ENCODE measurements around the gene FKRP.
"Not testable (repeated sequence)": the region's sequence is repeated elsewhere in the genome, so short reads cannot be mapped to it uniquely, and the experiment has no call there.

FKRP gene, protein sequence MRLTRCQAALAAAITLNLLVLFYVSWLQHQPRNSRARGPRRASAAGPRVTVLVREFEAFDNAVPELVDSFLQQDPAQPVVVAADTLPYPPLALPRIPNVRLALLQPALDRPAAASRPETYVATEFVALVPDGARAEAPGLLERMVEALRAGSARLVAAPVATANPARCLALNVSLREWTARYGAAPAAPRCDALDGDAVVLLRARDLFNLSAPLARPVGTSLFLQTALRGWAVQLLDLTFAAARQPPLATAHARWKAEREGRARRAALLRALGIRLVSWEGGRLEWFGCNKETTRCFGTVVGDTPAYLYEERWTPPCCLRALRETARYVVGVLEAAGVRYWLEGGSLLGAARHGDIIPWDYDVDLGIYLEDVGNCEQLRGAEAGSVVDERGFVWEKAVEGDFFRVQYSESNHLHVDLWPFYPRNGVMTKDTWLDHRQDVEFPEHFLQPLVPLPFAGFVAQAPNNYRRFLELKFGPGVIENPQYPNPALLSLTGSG

DNA sequence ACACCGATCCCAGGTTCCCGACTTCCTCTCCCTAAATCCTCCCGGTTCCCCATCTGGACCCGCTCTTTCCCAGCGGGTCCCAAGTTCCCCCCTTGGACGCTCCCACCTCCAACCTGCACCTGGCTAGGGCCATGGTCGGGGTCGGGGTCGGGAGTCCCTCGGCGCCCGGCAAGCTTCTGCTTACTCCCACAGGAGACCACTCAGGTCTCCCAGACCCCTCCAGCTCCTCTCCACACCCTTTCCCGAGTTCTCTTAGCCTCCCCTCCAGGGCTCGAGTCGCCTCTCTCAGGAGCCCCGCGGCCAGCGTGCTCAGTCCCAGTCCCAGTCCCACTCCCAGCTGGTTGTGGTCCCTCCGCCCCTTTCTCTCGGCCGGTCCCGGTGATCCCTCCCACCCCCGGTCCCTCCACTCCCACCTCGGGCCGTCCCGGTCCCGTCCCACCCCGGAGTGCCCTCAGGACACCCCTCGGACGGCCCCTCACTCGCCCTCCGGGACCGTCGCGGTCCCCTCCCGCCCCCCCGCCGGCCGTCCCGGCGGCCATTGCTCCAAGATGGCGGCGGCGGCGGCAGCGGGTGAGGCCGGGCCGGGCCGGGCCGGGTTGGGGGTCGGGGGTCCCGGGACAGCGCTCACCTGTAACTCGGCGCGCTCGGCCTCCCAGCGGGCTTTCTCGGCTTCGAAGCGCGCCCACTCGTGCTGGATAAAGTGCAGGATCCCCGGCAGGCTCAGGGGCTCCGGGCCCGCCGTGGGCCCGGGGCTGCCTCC, at the start of gene FKRP:
Gene FKRP, plus strand, starts transcription at position 537 of the 760 bp plus-strand sequence. CDS start 9,394 bp downstream, outside the sequence.
- intact Hi-C loops (cut with DNase I) = loop anchor here (5.0 kb wide), 1 partner anchor 143 kb away; the partner anchor contains the start of gene CALM3
- DNase-seq = peak in 15 of 42 donors; percentile 40 to 72 (median 53)

DNA sequence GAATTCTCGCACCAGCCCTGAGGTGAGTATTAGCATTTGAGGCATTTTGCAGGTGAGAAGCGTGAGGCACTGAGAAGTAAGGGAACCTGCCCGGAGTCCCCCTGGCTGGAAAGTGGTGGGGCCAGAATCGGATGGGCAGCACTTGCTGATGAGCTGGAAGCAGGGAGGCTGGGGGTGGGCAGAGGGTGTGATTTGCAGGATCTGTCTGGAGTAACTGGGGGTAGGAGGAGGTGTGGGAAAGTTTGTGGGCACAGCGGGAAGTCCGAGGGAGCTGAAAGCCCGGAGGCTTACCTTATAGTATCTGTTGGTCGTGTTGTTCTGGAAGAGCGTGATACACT, 49.0 kb upstream of the FKRP start:
- intact Hi-C loops (cut with DNase I) = no loop called here
- DNase-seq = no peak

DNA sequence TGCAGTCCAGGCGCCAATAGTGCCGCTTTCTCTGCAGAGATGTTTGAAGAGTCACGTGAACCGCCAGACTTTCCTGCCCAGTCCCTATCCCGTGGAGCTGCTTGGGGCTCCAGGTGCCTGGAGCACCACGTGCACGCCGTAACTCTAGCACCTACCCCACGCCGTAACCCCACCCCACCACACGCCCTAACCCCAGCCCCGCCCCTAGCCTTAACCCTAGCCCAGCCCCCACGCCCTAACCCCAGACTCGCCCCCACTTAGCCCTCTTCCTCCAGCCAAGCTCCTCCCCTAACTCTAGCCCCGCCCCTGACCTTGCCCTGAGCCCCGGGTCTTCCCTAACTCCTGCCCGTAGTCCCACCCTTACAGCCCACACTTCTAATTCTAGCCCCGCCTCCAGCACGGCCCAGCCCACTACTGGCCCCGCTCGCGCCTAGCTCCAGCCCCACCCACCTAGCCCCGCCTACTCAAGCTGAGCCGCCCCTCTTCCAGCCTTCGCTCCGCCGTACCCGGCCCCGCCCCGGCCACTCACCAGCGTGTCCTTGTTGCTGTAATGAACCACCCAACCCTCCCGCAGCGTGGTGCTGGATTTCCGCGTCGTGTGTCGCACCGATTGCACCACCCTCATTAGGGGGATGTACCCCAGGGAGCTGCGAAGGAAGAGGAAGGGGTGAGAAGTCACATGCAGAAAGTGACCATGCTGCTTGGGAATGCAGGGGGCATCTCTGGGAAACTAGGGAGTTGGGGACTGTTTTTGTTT, 48.5 kb upstream of the FKRP start:
- peak in 40 of 42 donors; percentile 24 to 80 (median 60) for DNase-seq

DNA sequence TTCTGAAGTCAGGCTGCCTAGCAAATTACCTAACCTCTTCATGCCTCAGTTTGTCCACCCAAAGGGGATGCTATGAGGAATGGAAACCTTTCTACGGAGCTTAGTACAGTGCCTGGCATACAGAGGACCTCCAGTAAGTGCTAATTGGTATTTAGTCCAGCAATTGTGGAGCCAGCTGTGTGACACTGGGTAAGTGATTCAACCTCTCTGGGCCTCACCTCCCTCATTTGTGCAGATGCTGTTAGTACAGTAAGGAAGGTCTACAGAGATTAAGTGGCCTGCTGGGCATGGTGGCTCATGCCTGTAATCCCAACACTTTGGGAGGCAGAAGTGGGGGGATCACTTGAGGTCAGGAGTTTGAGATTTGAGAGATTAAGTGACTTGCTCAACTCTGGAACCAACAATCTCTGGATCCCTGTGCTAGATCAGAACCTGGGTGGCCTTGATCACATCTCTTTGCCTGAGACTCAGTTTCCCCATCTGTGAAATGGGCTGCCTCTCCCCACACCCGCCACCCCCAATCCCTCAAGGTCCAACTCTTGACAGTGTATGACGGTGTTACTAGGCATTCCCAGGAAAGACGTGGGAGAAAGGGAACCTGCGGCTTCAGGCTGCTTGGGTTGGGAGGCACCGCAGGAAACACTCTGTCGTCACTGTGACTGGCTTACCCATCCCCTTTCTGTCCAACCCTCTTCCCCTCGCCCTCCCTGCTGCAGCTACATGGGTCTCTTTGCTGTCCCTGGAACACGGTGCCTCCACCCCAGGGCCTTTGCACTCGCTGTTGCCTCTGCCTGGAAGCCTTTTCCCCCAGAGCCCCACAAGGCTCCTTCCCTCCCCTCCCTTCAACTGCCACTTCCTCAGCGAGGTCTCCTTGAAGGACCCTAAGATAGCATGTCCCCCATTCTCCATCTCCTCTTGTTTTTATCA, 47.2 kb upstream of the FKRP start:
- intact Hi-C loops (cut with DNase I) = no loop called here
- no peak for DNase-seq

More for the DNA sequence above, 48.5 kb upstream of the FKRP start:
- intact Hi-C loops (cut with DNase I) = no loop called here

DNA sequence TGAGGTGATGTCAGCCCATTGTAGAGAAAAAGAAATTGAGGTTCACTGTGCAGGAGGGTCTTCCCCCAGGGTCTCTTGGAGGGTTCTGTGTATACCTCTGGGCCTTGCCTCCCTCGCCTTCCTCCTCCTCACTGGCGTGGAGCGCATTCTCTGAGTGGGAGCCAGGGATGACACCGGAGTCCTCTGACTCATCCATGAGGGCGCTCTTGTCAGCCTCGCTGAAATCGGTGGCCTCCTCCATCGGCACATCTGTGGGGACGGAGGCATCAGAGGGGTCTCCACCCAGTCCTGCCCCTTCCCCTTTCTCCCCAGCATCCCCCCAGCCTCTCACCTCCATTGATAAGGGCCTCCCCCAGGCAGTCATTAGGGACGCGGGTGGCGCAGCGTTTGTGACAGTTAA, 45.2 kb upstream of the FKRP start:
- DNase-seq = peak in 40 of 42 donors; percentile 19 to 87 (median 60)
- intact Hi-C loops (cut with DNase I) = loop anchor here (5.0 kb wide), 1 partner anchor 33 kb away; no protein-coding TSS in a partner anchor

DNA sequence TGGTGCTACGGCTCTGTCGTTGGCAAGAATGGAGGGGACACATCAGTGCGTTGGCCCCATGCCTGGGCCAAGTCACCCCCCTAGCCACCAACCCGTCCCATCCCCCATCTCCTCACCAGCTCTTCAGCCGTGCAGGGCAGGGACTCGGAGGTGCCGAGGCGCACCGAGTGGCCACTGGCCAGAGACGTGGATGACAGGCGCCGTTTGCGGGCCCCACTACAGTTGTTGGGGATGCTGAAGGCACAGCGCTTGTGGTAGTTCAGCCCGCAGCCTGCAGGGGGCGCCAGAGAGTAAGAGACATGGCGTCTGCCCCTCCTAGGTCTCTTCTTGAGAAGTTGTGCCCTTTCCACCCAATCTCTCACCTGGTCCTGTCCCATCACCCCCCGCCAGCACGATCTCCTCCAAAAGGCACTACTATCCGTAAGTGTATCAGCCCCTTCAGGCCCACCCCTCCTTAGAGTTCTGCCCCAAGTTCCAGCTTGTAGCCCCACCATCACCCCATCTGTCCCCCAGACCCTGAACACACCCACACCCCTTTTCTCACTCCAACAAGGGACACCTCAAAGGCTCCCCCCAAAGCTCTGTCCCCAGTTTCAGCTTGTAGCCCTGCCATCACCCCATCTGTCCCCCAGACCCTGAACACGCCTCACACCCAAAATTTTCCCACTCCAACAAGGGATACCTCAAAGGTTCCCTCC, 41.3 kb upstream of the FKRP start:
- peak in 38 of 42 donors; percentile 46 to 89 (median 72) for DNase-seq
- intact Hi-C loops (cut with DNase I) = loop anchor here (5.0 kb wide), 1 partner anchor 37 kb away; no protein-coding TSS in a partner anchor

DNA sequence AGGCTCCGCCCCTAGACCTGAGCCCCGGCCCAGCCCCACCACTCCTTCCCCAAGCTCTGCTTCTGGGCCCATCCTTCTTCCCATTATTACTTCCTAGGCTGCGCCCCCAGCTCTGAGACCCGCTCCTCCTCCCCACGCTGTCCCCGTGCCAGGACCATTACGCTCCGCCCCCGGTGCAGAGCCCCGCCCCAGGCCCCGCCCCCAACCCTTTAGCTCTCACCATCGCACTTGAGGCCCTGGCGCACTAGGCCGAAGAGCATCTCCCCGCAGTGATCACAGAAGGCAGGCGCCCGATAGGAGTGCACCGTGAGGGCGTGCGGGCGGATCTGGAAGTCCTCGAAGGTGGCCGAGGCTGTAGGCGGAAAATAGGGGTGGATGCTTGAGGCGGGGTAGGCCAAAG, 35.2 kb upstream of the FKRP start:
- DNase-seq = no peak
- intact Hi-C loops (cut with DNase I) = no loop called here

DNA sequence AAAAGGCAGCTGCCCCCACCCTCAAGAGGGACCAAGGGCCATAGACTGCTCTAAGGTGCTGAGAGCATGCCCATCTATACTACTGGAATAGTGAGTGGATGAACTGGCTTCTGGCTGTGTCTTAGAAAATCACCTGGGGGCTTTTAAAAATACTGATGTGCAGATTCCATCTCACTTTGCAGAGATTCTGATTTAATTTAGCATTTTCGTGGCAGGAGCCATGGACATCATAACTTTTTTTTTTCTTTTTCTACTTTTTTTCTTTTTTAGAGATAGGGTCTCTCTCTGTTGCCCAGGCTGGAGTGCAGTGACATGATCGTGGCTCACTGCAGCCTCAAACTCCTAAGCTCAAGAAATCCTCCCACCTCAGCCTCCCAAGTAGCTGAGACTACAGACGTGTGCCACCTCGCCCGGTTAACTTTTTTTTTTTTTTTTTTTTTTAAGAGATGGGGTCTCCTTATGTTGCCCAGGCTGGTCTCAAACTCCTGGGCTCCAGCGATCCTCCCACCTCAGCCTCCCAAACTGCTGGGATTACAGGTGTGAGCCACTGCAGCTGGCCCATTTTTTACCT, 33.0 kb upstream of the FKRP start:
- DNase-seq; intact Hi-C loops (cut with DNase I): not testable (repeated sequence)

DNA sequence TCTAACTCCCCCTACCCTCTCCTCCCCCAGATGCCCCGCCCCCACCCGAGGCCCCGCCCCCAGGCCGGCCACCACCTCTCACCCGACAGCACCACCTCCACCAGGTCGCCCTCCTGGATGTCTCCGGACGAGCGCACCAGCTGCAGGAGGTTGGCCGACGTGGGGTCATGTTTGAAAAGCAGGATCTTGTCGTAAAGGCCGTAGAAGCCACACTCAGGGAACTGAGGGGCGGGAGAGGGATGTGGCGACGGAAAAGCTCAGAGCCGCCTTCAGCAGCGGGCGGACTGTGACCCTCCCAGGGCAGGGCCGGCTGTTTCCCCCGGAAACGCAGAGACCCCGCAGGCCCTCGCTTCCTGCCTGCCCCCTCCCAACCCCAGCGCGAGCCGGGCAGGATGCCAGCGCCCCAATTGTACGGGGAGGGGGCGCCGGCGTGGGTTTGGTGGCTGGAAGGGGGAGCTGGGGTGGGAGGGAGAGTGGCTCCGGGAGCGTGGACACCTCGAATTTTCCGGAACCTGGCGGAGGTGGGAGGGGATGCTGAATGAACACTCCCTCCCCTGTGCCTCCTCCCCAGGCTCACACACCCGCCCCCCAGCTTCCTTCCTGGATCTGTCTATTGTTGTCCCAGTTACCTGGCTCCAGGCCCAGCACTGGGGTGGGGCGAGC, 31.9 kb upstream of the FKRP start:
- DNase-seq = peak; percentile 55 to 93 (median 81)
- intact Hi-C loops (cut with DNase I) = no loop called here

DNA sequence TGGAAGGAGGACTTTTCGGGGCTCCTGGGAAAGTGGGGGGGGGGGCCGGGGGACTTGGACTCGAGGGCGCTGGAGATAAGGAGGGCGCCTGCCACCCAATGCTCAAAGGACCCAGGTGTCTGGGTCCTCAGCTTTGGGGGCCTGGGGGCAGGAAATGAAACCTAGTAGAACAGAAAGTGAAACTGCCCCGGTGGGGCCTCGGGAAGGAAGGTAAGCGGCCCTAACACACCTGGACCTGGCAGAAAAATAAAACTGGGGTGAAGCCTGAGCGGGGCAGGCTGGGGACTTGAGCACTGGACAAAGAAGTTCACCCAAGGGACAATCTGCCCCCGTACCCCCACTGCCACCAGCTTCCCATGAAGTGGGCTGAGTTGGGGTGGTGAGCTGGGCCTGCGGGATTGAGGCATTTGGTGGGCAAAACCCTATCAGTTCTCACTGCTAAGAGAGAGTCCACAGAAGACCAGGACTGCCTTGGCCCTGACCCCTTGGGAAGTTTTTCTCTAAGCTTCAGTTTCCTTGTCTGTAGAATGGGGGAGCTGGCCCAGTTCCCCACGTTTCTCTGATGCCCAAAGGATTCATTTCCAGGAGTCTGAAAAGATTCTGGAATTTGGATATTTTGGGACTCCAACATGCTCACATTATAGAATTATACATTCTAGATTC, 31.3 kb upstream of the FKRP start:
- intact Hi-C loops (cut with DNase I) = no loop called here
- DNase-seq = no peak

DNA sequence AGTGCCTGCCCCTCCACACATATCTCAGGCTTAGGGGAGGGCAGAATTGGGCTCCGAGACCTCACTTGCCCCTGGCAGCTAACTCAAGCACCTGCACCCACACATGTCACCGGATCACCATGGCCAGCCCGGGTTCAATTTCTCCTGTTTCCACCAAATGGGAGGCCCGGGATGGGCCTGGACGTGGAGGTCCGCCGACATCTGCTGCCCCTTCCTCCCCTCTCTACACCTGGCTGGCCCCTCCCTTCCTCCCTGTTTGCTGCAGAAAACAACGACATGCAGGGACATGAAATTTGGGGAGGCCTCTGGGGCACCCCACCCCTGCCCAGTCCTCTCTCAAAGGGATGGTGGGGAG, 30.3 kb upstream of the FKRP start:
- peak in 1 of 42 donors; percentile 41 for DNase-seq
- intact Hi-C loops (cut with DNase I) = no loop called here

DNA sequence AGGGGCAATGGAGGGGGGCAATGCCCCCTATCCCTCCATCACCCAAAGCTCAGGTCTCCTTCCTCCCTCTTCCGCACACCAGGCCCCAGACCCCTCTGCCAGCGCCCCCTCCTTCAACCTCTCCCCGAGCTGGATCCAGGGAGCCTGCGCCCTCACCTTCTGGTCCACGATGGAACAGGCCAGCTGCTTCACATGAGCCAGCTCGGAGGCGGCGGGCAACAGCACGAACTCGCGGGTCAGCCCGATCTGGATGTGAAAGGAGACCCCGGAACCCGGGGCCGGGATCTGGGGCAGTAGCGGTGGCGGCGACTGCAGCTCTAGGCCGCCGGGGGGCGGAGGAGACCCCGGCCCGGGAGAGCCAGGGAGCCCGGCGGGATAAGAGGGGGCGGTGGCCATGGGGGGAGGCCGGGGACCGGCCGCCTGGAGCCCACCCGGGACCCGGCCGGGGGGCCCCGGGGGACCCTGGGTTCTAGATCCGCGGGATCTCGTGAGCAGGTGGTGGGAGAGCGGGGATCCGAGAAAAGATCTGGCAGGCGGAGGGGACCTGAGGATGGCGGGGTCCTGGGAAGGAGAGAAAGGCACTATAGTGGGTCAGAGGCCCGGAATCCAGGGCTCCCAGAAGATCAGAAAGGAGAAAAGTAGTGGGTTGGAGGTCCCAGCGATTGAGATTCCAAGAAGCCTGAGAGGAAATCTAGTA, 29.7 kb upstream of the FKRP start:
- peak in 2 of 42 donors; percentile 28 to 43 for DNase-seq

DNA sequence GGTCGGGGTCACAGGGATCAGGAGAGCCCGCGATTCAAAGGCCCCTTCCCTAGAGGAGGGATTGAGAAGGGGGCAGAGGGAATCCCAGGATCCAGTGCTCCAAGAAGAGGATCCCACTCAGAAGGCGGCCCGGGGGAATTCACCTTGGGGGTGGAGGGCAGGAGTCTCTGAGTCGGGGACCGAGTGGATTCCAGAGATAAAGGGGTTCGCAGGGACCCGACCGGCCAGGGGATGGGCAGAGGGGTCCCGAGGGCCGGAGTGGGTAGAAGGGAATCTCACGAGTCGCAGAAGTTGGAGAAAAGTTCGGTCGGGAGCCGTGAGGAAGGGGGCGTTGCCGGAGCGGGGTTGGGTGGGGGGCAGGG, 29.2 kb upstream of the FKRP start:
- no peak for DNase-seq
- intact Hi-C loops (cut with DNase I) = no loop called here

More for the DNA sequence above, 29.7 kb upstream of the FKRP start:
- intact Hi-C loops (cut with DNase I) = no loop called here

DNA sequence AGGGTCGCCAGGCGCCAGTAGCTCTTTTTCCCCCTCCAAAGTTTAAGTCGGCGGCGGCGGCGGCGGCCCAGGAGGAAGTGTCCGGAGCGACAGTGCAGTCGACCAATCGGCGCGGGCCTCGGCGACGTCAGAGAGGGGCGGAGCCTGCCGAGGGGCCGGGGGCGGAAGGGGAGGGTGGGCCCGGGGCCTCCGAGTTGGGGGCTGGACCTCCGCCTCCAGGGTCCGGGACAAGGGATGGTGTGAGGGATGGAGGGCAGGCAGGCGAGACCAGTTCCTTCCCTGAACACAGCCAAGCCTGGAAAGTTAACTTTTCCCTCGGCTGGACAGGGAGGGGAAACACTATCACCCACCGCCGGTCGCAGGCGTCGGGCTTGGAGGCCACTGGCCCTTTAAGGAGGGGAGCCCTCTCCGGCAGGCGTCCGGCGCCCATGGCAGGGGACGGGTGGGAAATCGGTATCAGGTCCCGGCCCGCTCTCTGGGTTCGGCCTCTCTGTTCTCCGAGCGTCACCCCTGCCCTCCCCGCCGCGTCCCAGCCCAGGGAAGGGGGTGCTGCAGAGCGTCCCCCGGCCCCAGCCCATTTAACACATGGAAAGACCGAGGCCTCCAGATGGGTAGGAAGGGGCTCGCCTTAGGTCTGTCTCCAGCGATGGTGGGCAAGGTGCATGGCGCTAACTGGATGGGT, 28.7 kb upstream of the FKRP start, which contains the start of gene PRKD2:
Gene PRKD2, minus strand, starts transcription at position 81 of the 682 bp plus-strand sequence. CDS start 744 bp downstream, outside the sequence.
- peak; percentile 68 to 95 (median 88) for DNase-seq

DNA sequence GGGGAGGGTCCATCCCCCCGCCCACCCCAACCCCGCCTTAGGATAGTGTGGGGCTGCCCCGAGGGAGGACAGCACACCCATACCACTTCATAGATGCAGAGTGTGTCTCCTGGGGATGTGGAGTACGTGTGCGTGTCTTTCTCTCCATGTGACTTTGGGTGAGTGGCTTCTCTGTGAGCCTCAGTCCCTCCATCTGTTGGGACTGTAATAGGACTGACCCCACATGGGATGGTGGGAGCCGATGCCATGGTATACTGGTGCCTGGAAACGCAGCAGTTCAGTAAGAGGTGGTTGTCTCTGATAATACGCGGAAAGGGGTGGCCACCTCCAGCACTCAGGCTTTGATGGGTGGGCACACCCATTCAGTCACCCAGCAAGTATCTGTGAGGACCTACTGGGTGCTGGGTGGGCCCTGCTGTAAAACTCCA, 28.1 kb upstream of the FKRP start:
- no peak for DNase-seq
- intact Hi-C loops (cut with DNase I) = no loop called here

More for the DNA sequence above, 28.7 kb upstream of the FKRP start, which contains the start of gene PRKD2:
- intact Hi-C loops (cut with DNase I) = no loop called here

Measured in head of caudate nucleus (tissue), 42 donors.